T-cell (primary cell): ENCODE measurements around the gene PSMA8. TPM values are rescaled to one million over a fixed set of nuclear protein-coding genes. Genes with fewer than 3 reads are reported as not detected.
"Not testable (repeated sequence)": the region's sequence is repeated elsewhere in the genome, so short reads cannot be mapped to it uniquely, and the experiment has no call there.

Source experiments
- ATAC-seq, 4 experiments: fragments of 200-7000 bp in 3 of 4; fragments of 150-1000 bp in 1 of 4; cut with Tn5 transposase; replicated peaks in 1 of 4; 1 replicate in 3 of 4; 2 replicates in 1 of 4; pipeline ENCODE4 v1.10.0; 2021; ENCODE audit warnings: moderate library complexity in 3 of 4, mild to moderate bottlenecking in 2 of 4, moderate number of reproducible peaks in 1 of 4
- CTCF ChIA-PET, 2 donors: fragments of 300-600 bp; sonication (Branson Sonifier 250); formaldehyde crosslinking; loops; one replicate each; lab custom pipeline; 2022; ENCODE audit warnings: antibody characterized with exemption in 2 of 2; lab: Charles Lee
- POLR2A ChIA-PET, 2 donors: fragments of 300-600 bp; sonication (Branson Sonifier 250); formaldehyde crosslinking; loops; one replicate each; lab custom pipeline; 2022; ENCODE audit warnings: antibody characterized with exemption in 2 of 2; lab: Charles Lee
- DNase-seq, 35 experiments: peaks; one replicate each; pipeline versions ENCODE4 v3.0.0 to v3.0.0-alpha.2; 2013 to 2023
- H3K27ac ChIP-seq: one replicate; pipeline ENCODE4 v1.5.1; 2013; ENCODE audit warnings: low read length
- H3K27me3 ChIP-seq, 2 experiments: replicated peaks in 1 of 2; 1 replicate in 1 of 2; 2 replicates in 1 of 2; pipeline versions ENCODE4 v1.6.1 to v1.7.0; 2013; ENCODE audit warnings: low read length in 1 of 2, mixed read lengths in 1 of 2; ENCODE audit not compliant: control insufficient read depth in 2 of 2, insufficient read depth in 2 of 2; ENCODE audit errors: extremely low read depth in 1 of 2
- H3K36me3 ChIP-seq, 2 donors: 1 replicate in 1 of 2; 2 replicates in 1 of 2; pipeline versions ENCODE4 v1.6.1 to v1.7.0; 2013; ENCODE audit warnings: low read length in 1 of 2; ENCODE audit not compliant: control insufficient read depth in 2 of 2, insufficient read depth in 1 of 2; ENCODE audit errors: extremely low read depth in 1 of 2
- H3K4me1 ChIP-seq, 2 experiments: 1 replicate in 1 of 2; 2 replicates in 1 of 2; pipeline versions ENCODE4 v1.6.1 to v1.7.0; 2013; ENCODE audit warnings: low read length in 2 of 2, mixed read lengths in 1 of 2; ENCODE audit not compliant: insufficient read depth in 2 of 2, control insufficient read depth in 1 of 2; ENCODE audit errors: extremely low read depth in 1 of 2
- H3K4me3 ChIP-seq, 2 donors: 1 replicate in 1 of 2; 2 replicates in 1 of 2; pipeline versions ENCODE4 v1.5.1 to v1.7.0; 2013; ENCODE audit warnings: mild to moderate bottlenecking in 2 of 2, low read length in 1 of 2, moderate library complexity in 1 of 2; ENCODE audit not compliant: control insufficient read depth in 1 of 2; ENCODE audit errors: extremely low read depth in 1 of 2
- H3K9me3 ChIP-seq: 2 replicates; pipeline ENCODE4 v1.7.0; 2013
- H3K27ac Mint-ChIP-seq, 2 donors: one replicate each; pipeline ENCODE4 v1.8.0; 2020 to 2021; ENCODE audit warnings: mild to moderate bottlenecking in 2 of 2, mixed read lengths in 2 of 2
- H3K27me3 Mint-ChIP-seq, 2 donors: one replicate each; pipeline ENCODE4 v1.8.0; 2021 to 2022; ENCODE audit warnings: mixed read lengths in 2 of 2
- H3K36me3 Mint-ChIP-seq: one replicate; pipeline ENCODE4 v1.8.0; 2021; ENCODE audit warnings: mixed read lengths
- H3K4me1 Mint-ChIP-seq, 3 donors: one replicate each; pipeline ENCODE4 v1.8.0; 2020 to 2022; ENCODE audit warnings: mixed read lengths in 3 of 3, mild to moderate bottlenecking in 1 of 3
- H3K4me3 Mint-ChIP-seq, 3 donors: one replicate each; pipeline ENCODE4 v1.8.0; 2020 to 2022; ENCODE audit warnings: mild to moderate bottlenecking in 3 of 3, mixed read lengths in 3 of 3, moderate library complexity in 3 of 3
- H3K9me3 Mint-ChIP-seq, 3 donors: one replicate each; pipeline ENCODE4 v1.8.0; 2020 to 2022; ENCODE audit warnings: mixed read lengths in 3 of 3
- WGBS: methylation state at CpG from one replicate; pipeline ENCODE4 v1.1.5; 2013; ENCODE audit warnings: missing lambda C conversion rate; ENCODE audit not compliant: insufficient coverage; 5-methylcytosine and 5-hydroxymethylcytosine counted together
- total RNA-seq, 35 experiments: library from RNA in 6 of 35; stranded (reverse) in 6 of 35; fragments of 120-200 nt in 1 of 35; gene quantifications; one replicate each; pipeline versions ENCODE4 v1.2.1 to v1.2.4 and lab custom pipeline; 2013 to 2026

PSMA8 gene
- total RNA-seq, 5 donors from 2014 or later (not counting 1 experiment from before 2014, with no cell fraction given), result 0.23 to 0.83 (median 0.35) TPM

- H3K4me1 ChIP-seq, H3K4me3 Mint-ChIP-seq, H3K9me3 ChIP-seq, DNase-seq, H3K27ac ChIP-seq, ATAC-seq, H3K27me3 Mint-ChIP-seq, H3K27me3 ChIP-seq, H3K36me3 ChIP-seq, CTCF ChIA-PET, POLR2A ChIA-PET, H3K27ac Mint-ChIP-seq, H3K4me3 ChIP-seq: not testable (repeated sequence)
- WGBS, result 90% methylated on average over 2 of the region's 4 CpGs
- Mint-ChIP-seq H3K9me3 (peaks cover 4 to 25% (median 4%) of the 10 kb centered on the region in 3 donors), H3K36me3 (peaks cover 23% of the 10 kb centered on the region), H3K4me1 (peaks cover 10 to 23% (median 17%) of the 10 kb centered on the region in 3 donors)
Observed at GRCh38 chr18:26242392-26242791, 108.7 kb downstream of the PSMA8 start.

Other genes with a start within 250 kb of the PSMA8 start
- gene SS18, start 43.3 kb upstream of the PSMA8 start, total RNA-seq, result 10 to 100 TPM; 58.3 to 79.2 (median 67.3) TPM
- gene TAF4B, start 92.6 kb downstream of the PSMA8 start, total RNA-seq, result 10 to 100 TPM in 4 of 5 donors, 1 to 10 TPM in 1; 9.9 to 17.1 (median 13.2) TPM